ENCODE results near the gene JAML.

GRCh38 chr11:118243993-118244762, 19.4 kb upstream of the JAML start:
- TF ChIP-seq POLR2A (IDR thresholded peaks at IDR 0.05): no peak
- TF ChIP-seq POLR2AphosphoS5 (IDR thresholded peaks at IDR 0.05; ENCODE audit: insufficient read depth in 1 of 2, low read depth in 1 of 2): no peak
- no peak for TF ChIP-seq CTCF (IDR thresholded peaks at IDR 0.05)

All from vagina (tissue), 2 donors.